Activated CD8-positive, alpha-beta T cell treated with anti-CD3 and anti-CD28 coated beads, Interleukin-2, amount 10 ng/mL, durations not matched to agents 7 days and 5 days (primary cell): Measurements from ENCODE around the gene ZNF595. TPM values are rescaled to one million over a fixed set of nuclear protein-coding genes. Genes with fewer than 3 reads are reported as not detected.
"Not testable (repeated sequence)": the region's sequence is repeated elsewhere in the genome, so short reads cannot be mapped to it uniquely, and the experiment has no call there.

Source experiments
- ATAC-seq: fragments of 150-1000 bp; cut with Tn5 transposase; one replicate; pipeline ENCODE4 v1.10.0; 2021; ENCODE audit warnings: moderate library complexity
- CTCF ChIA-PET: fragments of 350-600 bp; sonication (Branson Sonifier 250); formaldehyde crosslinking; loops from one replicate; lab custom pipeline; 2021; ENCODE audit warnings: antibody characterized with exemption; lab: Charles Lee
- POLR2A ChIA-PET: fragments of 350-600 bp; sonication (Branson Sonifier 250); formaldehyde crosslinking; loops from one replicate; lab custom pipeline; 2021; ENCODE audit warnings: antibody characterized with exemption; lab: Charles Lee
- DNase-seq: peaks from one replicate; pipeline ENCODE4 v3.0.0-alpha.2; 2020
- H3K27ac Mint-ChIP-seq: one replicate; pipeline ENCODE4 v1.8.0; 2021; ENCODE audit warnings: mild to moderate bottlenecking, mixed read lengths
- H3K27me3 Mint-ChIP-seq: one replicate; pipeline ENCODE4 v1.8.0; 2021; ENCODE audit warnings: low read depth, mixed read lengths
- H3K36me3 Mint-ChIP-seq: one replicate; pipeline ENCODE4 v1.8.0; 2021; ENCODE audit warnings: low read depth, mixed read lengths
- H3K4me1 Mint-ChIP-seq: one replicate; pipeline ENCODE4 v1.8.0; 2021; ENCODE audit warnings: low read depth, mixed read lengths
- H3K4me3 Mint-ChIP-seq: one replicate; pipeline ENCODE4 v1.8.0; 2021; ENCODE audit warnings: mild to moderate bottlenecking, mixed read lengths
- H3K9me3 Mint-ChIP-seq: one replicate; pipeline ENCODE4 v1.8.0; 2022; ENCODE audit warnings: mixed read lengths; ENCODE audit not compliant: insufficient read depth
- total RNA-seq, 2 experiments: library from RNA; stranded (reverse); gene quantifications; one replicate each; pipeline ENCODE4 v1.2.3, GENCODE V29; 2021

Gene ZNF595
- total RNA-seq = 1 to 10 TPM; 2.8 to 4.2 TPM

GRCh38 chr4:52804-53479 is at the start of gene ZNF595:
Gene ZNF595, plus strand, starts transcription at chr4:53321. Its CDS starts 168 bp downstream, at chr4:53489.
- POLR2A ChIA-PET, H3K4me1 Mint-ChIP-seq, H3K4me3 Mint-ChIP-seq, H3K9me3 Mint-ChIP-seq, H3K36me3 Mint-ChIP-seq, CTCF ChIA-PET, H3K27me3 Mint-ChIP-seq, H3K27ac Mint-ChIP-seq: not testable (repeated sequence)
- ATAC-seq = peak; percentile 83
- peak; percentile 26 for DNase-seq

GRCh38 chr4:9937-10870 is 42.9 kb upstream of the ZNF595 start:
- CTCF ChIA-PET, DNase-seq, H3K4me1 Mint-ChIP-seq, H3K27ac Mint-ChIP-seq, H3K27me3 Mint-ChIP-seq, H3K9me3 Mint-ChIP-seq, POLR2A ChIA-PET, H3K4me3 Mint-ChIP-seq, H3K36me3 Mint-ChIP-seq, ATAC-seq: not testable (repeated sequence)

GRCh38 chr4:11095-11815 is 41.9 kb upstream of the ZNF595 start:
- H3K27ac Mint-ChIP-seq, POLR2A ChIA-PET, H3K4me3 Mint-ChIP-seq, CTCF ChIA-PET, H3K36me3 Mint-ChIP-seq, H3K4me1 Mint-ChIP-seq, H3K27me3 Mint-ChIP-seq, DNase-seq, H3K9me3 Mint-ChIP-seq: not testable (repeated sequence)
- peak; percentile 20 for ATAC-seq

- H3K36me3 Mint-ChIP-seq, CTCF ChIA-PET, H3K9me3 Mint-ChIP-seq, H3K4me3 Mint-ChIP-seq, POLR2A ChIA-PET, H3K27me3 Mint-ChIP-seq, H3K4me1 Mint-ChIP-seq, H3K27ac Mint-ChIP-seq: not testable (repeated sequence)
- peak; percentile 51 for DNase-seq
- ATAC-seq = peak; percentile 83
These were observed 41.2 kb upstream of the ZNF595 start for GRCh38 chr4:11816-12417.

- H3K9me3 Mint-ChIP-seq, H3K36me3 Mint-ChIP-seq, H3K27me3 Mint-ChIP-seq, ATAC-seq, H3K4me3 Mint-ChIP-seq, CTCF ChIA-PET, H3K4me1 Mint-ChIP-seq, POLR2A ChIA-PET, H3K27ac Mint-ChIP-seq: not testable (repeated sequence)
- peak; percentile 20 for DNase-seq
These were observed 35.0 kb upstream of the ZNF595 start for GRCh38 chr4:18128-18527.

GRCh38 chr4:18589-18988 is 34.5 kb upstream of the ZNF595 start:
- ATAC-seq, H3K27me3 Mint-ChIP-seq, POLR2A ChIA-PET, H3K36me3 Mint-ChIP-seq, H3K4me1 Mint-ChIP-seq, H3K27ac Mint-ChIP-seq, DNase-seq, CTCF ChIA-PET, H3K9me3 Mint-ChIP-seq, H3K4me3 Mint-ChIP-seq: not testable (repeated sequence)

GRCh38 chr4:22882-23281 is 30.2 kb upstream of the ZNF595 start:
- H3K27ac Mint-ChIP-seq, DNase-seq, POLR2A ChIA-PET, CTCF ChIA-PET, H3K36me3 Mint-ChIP-seq, ATAC-seq, H3K4me1 Mint-ChIP-seq, H3K27me3 Mint-ChIP-seq, H3K9me3 Mint-ChIP-seq, H3K4me3 Mint-ChIP-seq: not testable (repeated sequence)

- H3K27me3 Mint-ChIP-seq, POLR2A ChIA-PET, ATAC-seq, H3K9me3 Mint-ChIP-seq, H3K4me1 Mint-ChIP-seq, CTCF ChIA-PET, DNase-seq, H3K36me3 Mint-ChIP-seq, H3K27ac Mint-ChIP-seq, H3K4me3 Mint-ChIP-seq: not testable (repeated sequence)
These were observed 28.8 kb upstream of the ZNF595 start for GRCh38 chr4:24359-24758.

- H3K36me3 Mint-ChIP-seq, ATAC-seq, DNase-seq, H3K9me3 Mint-ChIP-seq, POLR2A ChIA-PET, H3K4me1 Mint-ChIP-seq, H3K4me3 Mint-ChIP-seq, H3K27me3 Mint-ChIP-seq, H3K27ac Mint-ChIP-seq: not testable (repeated sequence)
- CTCF ChIA-PET = interaction anchor here (1.1 to 1.3 kb wide), 2 partner anchors 24 to 216 kb away, joined by 4 to 5 read pairs; no protein-coding TSS in a partner anchor
These were observed 25.6 kb upstream of the ZNF595 start for GRCh38 chr4:27501-27900.

GRCh38 chr4:28767-29542 is 24.2 kb upstream of the ZNF595 start:
- POLR2A ChIA-PET, H3K27ac Mint-ChIP-seq, ATAC-seq, H3K27me3 Mint-ChIP-seq, H3K36me3 Mint-ChIP-seq, H3K4me1 Mint-ChIP-seq, H3K4me3 Mint-ChIP-seq, H3K9me3 Mint-ChIP-seq: not testable (repeated sequence)
- CTCF ChIA-PET = interaction anchor here (0.9 to 1.1 kb wide), 2 partner anchors 16 to 23 kb away, joined by 4 read pairs; no protein-coding TSS in a partner anchor
- peak; percentile 29 for DNase-seq

- DNase-seq, H3K9me3 Mint-ChIP-seq, H3K4me3 Mint-ChIP-seq, CTCF ChIA-PET, H3K36me3 Mint-ChIP-seq, H3K4me1 Mint-ChIP-seq, ATAC-seq, H3K27ac Mint-ChIP-seq, H3K27me3 Mint-ChIP-seq, POLR2A ChIA-PET: not testable (repeated sequence)
These were observed 19.8 kb upstream of the ZNF595 start for GRCh38 chr4:33314-33713.
